Measurements from ENCODE around the gene MIEN1.

DNA sequence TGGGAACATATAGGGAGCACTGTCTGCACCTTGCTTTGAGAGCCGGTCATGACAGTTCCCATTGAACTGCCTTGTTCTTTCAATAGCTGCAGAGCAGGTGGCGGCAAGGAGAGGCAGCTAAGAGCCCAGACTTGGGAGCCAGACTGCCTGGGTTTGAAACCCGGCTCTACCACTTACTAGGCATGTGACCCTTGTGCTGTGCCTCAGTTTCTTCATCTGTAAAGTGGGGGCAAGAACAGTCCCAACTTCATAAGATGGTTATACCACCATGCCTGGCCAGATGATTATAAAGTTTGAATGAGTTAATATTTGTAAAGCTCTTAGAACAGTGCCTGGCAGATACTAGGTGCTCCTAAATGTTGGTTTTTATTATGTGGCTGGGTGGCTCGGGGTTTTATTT lies 16.1 kb downstream of the MIEN1 start:
- TF ChIP-seq CTCF (IDR thresholded peaks at IDR 0.05; ENCODE audit: insufficient read depth, low read depth, low read length) = no peak
- TF ChIP-seq EZH2 (IDR thresholded peaks at IDR 0.05; ENCODE audit: insufficient read depth, low read length) = no peak
